ENCODE data around the gene FTSJ1.

FTSJ1 gene

DNA sequence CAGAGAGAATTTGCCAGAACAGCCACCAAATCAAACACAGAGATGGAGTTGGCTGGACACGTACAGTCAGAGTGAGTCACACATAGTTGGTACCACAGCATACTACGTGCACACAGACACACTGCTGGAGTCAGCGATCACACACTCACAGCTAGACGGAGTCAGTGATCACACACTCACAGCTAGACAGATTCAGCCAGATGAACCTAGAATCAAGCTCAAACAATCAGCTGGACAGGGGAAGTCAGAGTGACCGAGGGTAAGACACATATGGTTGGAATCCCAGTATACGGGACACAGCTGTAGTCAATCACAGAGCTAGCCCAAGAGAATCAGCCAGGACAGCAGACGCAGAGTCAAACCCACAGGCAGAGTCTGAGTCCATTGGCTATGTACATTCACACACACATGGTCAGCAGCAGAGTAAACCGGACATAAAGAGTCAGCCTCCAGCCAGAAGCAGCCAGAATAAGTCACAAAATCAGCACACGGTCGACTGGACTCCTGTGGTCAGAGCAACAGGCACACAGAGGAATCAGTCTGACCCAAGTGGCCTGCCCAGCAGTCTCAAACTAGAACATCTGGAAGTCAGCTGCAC lies 10.6 kb upstream of the FTSJ1 start:
- Mint-ChIP-seq H3K27me3 (no peaks in the 10 kb centered on the region), H3K27ac (no peak overlapping the region), H3K4me1 (peaks cover 22% of the 10 kb centered on the region), H3K36me3 (peaks cover 17% of the 10 kb centered on the region), H3K4me3 (no peak overlapping the region), H3K9me3 (no peaks in the 10 kb centered on the region)
- ATAC-seq (ENCODE audit: low read depth) (no peak), DNase-seq (ENCODE audit: low spot score in 2 of 2) (no peak)

- ATAC-seq (ENCODE audit: low read depth) (peak; percentile 26), DNase-seq (ENCODE audit: low spot score in 2 of 2) (no peak)
- Mint-ChIP-seq H3K4me1 (peaks cover 22% of the 10 kb centered on the region), H3K27ac (peak overlapping the region; percentile 42), H3K4me3 (peak overlapping the region; percentile 87), H3K27me3 (no peaks in the 10 kb centered on the region), H3K9me3 (no peaks in the 10 kb centered on the region), H3K36me3 (peaks cover 12% of the 10 kb centered on the region)
Observed at GRCh38 chrX:48466696-48467095, 9.3 kb upstream of the FTSJ1 start.

GRCh38 chrX:48467281-48467761 lies 8.7 kb upstream of the FTSJ1 start:
- Mint-ChIP-seq H3K27ac (peak overlapping the region; percentile 42), H3K4me1 (peaks cover 22% of the 10 kb centered on the region), H3K4me3 (peak overlapping the region; percentile 87), H3K27me3 (no peaks in the 10 kb centered on the region), H3K9me3 (no peaks in the 10 kb centered on the region), H3K36me3 (peaks cover 12% of the 10 kb centered on the region)
- ATAC-seq (ENCODE audit: low read depth) (no peak), DNase-seq (ENCODE audit: low spot score in 2 of 2) (no peak)

DNA sequence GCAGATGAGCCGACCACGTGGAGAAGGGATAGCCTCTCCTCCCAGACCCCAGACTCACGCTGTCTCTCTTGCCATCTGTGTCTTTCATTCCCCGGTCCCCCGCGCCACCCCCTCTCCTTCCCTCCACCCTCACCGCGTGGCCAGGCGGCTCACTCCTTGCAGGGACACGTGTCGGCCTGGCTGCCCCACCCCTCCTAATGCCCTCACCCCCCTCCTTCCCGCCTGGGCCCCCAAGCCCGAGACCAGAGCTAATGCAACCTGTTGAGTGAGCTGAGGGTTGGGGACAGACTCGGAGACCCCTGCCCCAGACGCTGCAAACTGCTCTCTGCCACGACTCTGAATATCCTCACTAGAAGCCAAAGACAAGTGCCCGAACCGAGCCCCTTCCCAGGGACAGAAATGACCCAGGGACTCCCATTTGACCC lies 7.7 kb upstream of the FTSJ1 start:
- Mint-ChIP-seq H3K36me3 (peaks cover 10% of the 10 kb centered on the region), H3K27me3 (no peaks in the 10 kb centered on the region)
- no peak for DNase-seq (ENCODE audit: low spot score in 2 of 2)

GRCh38 chrX:48468693-48469691 lies 7.0 kb upstream of the FTSJ1 start:
- peaks cover 10% of the 10 kb centered on the region for H3K36me3 Mint-ChIP-seq
- H3K4me3 Mint-ChIP-seq: peak overlapping the region; percentile 87
- no peaks in the 10 kb centered on the region for H3K27me3 Mint-ChIP-seq
- DNase-seq (ENCODE audit: low spot score in 2 of 2) (no peak), ATAC-seq (ENCODE audit: low read depth) (peak; percentile 53)
- H3K4me1 Mint-ChIP-seq: peaks cover 22% of the 10 kb centered on the region
- peak overlapping the region; percentile 37 for H3K27ac Mint-ChIP-seq
- no peaks in the 10 kb centered on the region for H3K9me3 Mint-ChIP-seq

More for the DNA sequence above, 7.7 kb upstream of the FTSJ1 start:
- H3K4me1 Mint-ChIP-seq: peaks cover 22% of the 10 kb centered on the region
- peak; percentile 53 for ATAC-seq (ENCODE audit: low read depth)
- H3K9me3 Mint-ChIP-seq: no peaks in the 10 kb centered on the region
- peak overlapping the region; percentile 6 for H3K27ac Mint-ChIP-seq
- H3K4me3 Mint-ChIP-seq: peak overlapping the region; percentile 87

GRCh38 chrX:48470110-48470832 lies 5.7 kb upstream of the FTSJ1 start, which contains the start of gene SLC38A5:
Gene SLC38A5, minus strand, starts transcription at chrX:48470260. Its CDS starts 2,336 bp downstream, at chrX:48467924.
- H3K27ac Mint-ChIP-seq: peak within 1 kb of the TSS; percentile 37
- H3K27me3 Mint-ChIP-seq: no peaks in the 10 kb centered on the region
- no peak for DNase-seq (ENCODE audit: low spot score in 2 of 2)
- peak within 1 kb of the TSS; percentile 87 for H3K4me3 Mint-ChIP-seq
- H3K4me1 Mint-ChIP-seq: peaks cover 19% of the 10 kb centered on the region
- peaks cover 7% of the 10 kb centered on the region for H3K36me3 Mint-ChIP-seq
- no peak for ATAC-seq (ENCODE audit: low read depth)
- no peaks in the 10 kb centered on the region for H3K9me3 Mint-ChIP-seq

DNA sequence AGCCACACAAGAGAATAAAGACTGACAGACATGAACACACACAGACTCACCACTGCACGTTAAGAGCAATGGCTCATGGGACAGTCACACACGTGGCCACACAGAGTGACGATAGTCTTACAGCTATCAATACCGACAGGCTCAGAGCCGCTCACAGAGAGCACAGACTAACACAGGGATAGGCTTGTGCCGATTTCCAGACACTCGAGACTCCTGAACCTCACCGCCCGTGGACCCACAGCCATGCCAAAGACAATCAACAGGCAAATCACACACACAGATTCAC lies 5.2 kb upstream of the FTSJ1 start:
- no peak overlapping the region for H3K4me3 Mint-ChIP-seq
- peaks cover 2% of the 10 kb centered on the region for H3K36me3 Mint-ChIP-seq
- H3K27me3 Mint-ChIP-seq: no peaks in the 10 kb centered on the region
- DNase-seq (ENCODE audit: low spot score in 2 of 2): no peak
- H3K4me1 Mint-ChIP-seq: peaks cover 19% of the 10 kb centered on the region
- H3K27ac Mint-ChIP-seq: no peak overlapping the region
- H3K9me3 Mint-ChIP-seq: no peaks in the 10 kb centered on the region
- ATAC-seq (ENCODE audit: low read depth): no peak

DNA sequence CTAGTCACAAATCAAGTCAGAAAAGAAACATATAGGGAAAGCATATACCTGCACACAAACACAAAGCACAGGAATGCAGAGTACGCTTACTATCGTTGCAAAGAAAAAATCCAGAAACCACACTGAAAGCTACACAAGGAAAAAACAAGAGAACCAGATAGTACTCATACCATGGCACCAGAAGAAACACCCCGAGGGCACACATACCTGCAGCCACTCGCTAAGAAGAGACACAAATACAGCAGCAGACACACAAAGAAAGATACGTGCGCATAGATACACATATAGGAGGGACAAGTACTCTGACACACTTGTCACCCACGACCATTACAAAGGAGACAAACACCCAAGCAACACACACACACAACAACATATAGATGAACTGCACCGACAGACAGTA lies 4.5 kb upstream of the FTSJ1 start:
- Mint-ChIP-seq H3K27ac (no peak overlapping the region), H3K36me3 (no peaks in the 10 kb centered on the region), H3K27me3 (no peaks in the 10 kb centered on the region), H3K4me1 (peaks cover 18% of the 10 kb centered on the region), H3K9me3 (no peaks in the 10 kb centered on the region), H3K4me3 (no peak overlapping the region)
- no peak for DNase-seq (ENCODE audit: low spot score in 2 of 2)
- ATAC-seq (ENCODE audit: low read depth): no peak

GRCh38 chrX:48472225-48472624 lies 3.8 kb upstream of the FTSJ1 start:
- H3K9me3 Mint-ChIP-seq: no peaks in the 10 kb centered on the region
- no peak for DNase-seq (ENCODE audit: low spot score in 2 of 2)
- H3K27ac Mint-ChIP-seq: no peak overlapping the region
- H3K36me3 Mint-ChIP-seq: no peaks in the 10 kb centered on the region
- H3K4me3 Mint-ChIP-seq: no peak overlapping the region
- H3K4me1 Mint-ChIP-seq: peaks cover 22% of the 10 kb centered on the region
- ATAC-seq (ENCODE audit: low read depth): no peak
- no peaks in the 10 kb centered on the region for H3K27me3 Mint-ChIP-seq

DNA sequence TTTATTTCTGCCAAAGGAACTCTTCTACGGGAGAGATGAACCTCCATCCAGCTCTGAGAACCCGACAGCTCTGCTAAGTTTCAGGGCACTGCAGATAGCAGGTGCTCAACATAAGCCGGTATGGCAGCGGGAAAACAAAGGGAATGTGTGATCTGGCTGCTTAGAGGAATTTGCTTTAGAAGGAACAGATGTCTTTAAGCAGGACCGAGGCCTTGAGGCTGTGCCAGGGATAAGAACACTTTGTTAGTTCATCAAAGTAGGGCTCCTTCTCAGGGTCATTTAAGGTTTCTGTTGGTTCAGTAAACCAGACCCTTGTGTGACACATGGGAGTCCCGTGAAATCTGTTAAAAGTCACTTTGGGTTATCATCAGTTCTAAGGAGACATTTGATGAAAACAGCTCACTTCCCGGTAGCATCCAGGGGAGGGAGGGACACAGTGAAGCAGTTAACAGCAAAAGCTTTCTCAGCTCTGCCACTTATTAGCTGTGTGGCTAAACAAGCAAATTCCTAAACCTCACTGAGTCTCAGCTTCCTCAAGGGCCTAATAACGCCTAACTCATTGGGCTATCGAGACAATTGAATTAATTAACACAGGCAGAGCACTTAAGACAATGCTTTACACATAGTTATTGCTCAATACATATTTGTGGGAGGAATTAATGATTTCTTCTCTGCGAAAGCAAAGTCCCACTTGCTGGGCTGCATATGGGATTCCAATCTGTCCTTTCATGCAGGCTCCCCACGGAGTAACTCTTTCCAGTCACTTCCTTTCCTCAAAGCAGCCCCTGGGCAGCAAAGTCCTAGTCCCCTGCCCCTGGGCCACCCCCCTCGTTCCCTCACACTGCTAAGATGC lies 2.9 kb upstream of the FTSJ1 start:
- no peaks in the 10 kb centered on the region for H3K27me3 Mint-ChIP-seq
- H3K36me3 Mint-ChIP-seq: no peaks in the 10 kb centered on the region
- no peaks in the 10 kb centered on the region for H3K9me3 Mint-ChIP-seq
- DNase-seq (ENCODE audit: low spot score in 2 of 2) (no peak), ATAC-seq (ENCODE audit: low read depth) (no peak)
- H3K27ac Mint-ChIP-seq: no peak overlapping the region
- H3K4me3 Mint-ChIP-seq: no peak overlapping the region
- H3K4me1 Mint-ChIP-seq: peaks cover 22% of the 10 kb centered on the region

DNA sequence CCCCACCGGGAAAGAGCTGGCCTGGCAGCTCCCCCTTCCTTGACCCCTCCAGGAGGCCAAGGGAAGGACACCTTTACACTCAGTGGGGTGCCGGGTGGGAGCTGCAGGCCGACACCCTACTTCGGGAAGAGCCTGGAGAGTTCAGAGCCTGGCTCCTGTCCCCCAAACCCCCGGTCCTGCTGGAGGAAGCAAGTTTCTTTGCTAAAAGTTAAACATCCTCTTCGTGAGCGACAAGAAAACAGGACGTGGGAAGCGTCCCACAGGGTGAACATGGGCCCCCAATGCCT lies 2.4 kb upstream of the FTSJ1 start:
- no peak for DNase-seq (ENCODE audit: low spot score in 2 of 2)
- no peak overlapping the region for H3K27ac Mint-ChIP-seq
- peaks cover 3% of the 10 kb centered on the region for H3K36me3 Mint-ChIP-seq
- H3K9me3 Mint-ChIP-seq: no peaks in the 10 kb centered on the region
- H3K4me1 Mint-ChIP-seq: peaks cover 26% of the 10 kb centered on the region
- no peak overlapping the region for H3K4me3 Mint-ChIP-seq
- H3K27me3 Mint-ChIP-seq: no peaks in the 10 kb centered on the region
- ATAC-seq (ENCODE audit: low read depth): no peak

GRCh38 chrX:48474127-48474526 lies 1.9 kb upstream of the FTSJ1 start:
- Mint-ChIP-seq H3K27ac (no peak overlapping the region), H3K4me3 (no peak overlapping the region), H3K36me3 (peaks cover 4% of the 10 kb centered on the region), H3K4me1 (peaks cover 26% of the 10 kb centered on the region), H3K9me3 (no peaks in the 10 kb centered on the region), H3K27me3 (no peaks in the 10 kb centered on the region)
- DNase-seq (ENCODE audit: low spot score in 2 of 2) (no peak), ATAC-seq (ENCODE audit: low read depth) (no peak)

GRCh38 chrX:48474581-48474980 lies 1.4 kb upstream of the FTSJ1 start:
- DNase-seq (ENCODE audit: low spot score in 2 of 2) (no peak), ATAC-seq (ENCODE audit: low read depth) (no peak)
- no peak overlapping the region for H3K4me3 Mint-ChIP-seq
- no peaks in the 10 kb centered on the region for H3K27me3 Mint-ChIP-seq
- H3K27ac Mint-ChIP-seq: no peak overlapping the region
- peaks cover 6% of the 10 kb centered on the region for H3K36me3 Mint-ChIP-seq
- no peaks in the 10 kb centered on the region for H3K9me3 Mint-ChIP-seq
- peaks cover 23% of the 10 kb centered on the region for H3K4me1 Mint-ChIP-seq
